HG02763 (cell line): ENCODE measurements around the gene SELENOS.

Source experiments
- ATAC-seq: cut with Tn5 transposase; IDR thresholded peaks from one replicate; pipeline ENCODE4 v1.9.1; 2021; ENCODE audit warnings: mild to moderate bottlenecking, moderate library complexity; ENCODE audit not compliant: unreplicated experiment

SELENOS gene

GRCh38 chr15:101251830-101252820 lies 25.2 kb downstream of the SELENOS start, which contains the start of gene CHSY1:
Gene CHSY1 (minus strand): TSS chr15:101252048. CDS start chr15:101251456, 592 bp downstream.
- ATAC-seq: peak; percentile 77

DNA sequence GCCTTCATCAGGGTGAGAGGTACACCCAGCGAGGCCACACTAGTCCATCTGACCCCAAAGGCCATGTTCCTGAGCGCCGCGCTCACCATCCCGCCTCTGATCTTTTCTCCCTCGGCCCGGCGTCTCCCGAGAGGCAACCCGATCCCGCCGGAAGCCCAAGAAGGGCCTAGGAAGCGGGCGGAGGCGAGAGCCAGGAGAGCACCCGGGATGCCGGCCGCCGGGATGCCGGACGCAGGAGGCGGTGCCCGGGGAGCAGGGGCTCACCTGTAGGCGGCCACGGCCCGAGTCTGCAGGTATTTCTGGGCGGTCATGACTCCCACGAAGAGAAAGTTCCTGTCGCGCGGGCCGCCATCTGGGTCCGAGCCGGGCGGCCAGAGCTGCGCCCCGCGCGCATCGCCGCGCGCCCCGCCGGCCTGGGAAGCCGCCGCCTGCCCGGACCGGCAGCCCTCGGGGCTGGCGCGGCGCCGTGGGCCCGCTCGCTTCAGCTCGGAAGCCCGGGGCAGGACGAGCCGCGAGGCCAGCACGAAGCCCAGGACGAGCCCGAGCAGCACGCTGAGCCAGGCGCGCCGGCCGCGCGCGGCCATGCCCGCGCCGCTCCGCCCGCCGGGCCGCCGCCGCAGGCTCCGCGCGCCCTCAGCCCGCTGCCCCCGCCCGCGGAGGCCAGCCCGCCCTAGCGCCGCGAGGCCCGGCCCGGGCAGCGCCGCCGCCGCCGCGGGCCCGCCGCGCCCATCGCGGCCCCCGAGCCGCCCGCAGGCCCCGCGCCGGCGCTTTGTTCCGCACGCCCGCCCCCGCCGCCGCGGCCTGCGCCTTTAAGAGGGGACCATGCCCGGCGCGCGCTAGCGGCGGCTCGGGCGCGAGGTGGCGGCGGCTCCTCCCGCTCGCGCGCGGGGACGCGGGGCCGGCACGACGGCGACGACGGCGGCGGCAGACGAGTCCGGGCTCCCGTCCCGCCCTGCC lies 26.1 kb downstream of the SELENOS start:
- ATAC-seq: peak; percentile 29

DNA sequence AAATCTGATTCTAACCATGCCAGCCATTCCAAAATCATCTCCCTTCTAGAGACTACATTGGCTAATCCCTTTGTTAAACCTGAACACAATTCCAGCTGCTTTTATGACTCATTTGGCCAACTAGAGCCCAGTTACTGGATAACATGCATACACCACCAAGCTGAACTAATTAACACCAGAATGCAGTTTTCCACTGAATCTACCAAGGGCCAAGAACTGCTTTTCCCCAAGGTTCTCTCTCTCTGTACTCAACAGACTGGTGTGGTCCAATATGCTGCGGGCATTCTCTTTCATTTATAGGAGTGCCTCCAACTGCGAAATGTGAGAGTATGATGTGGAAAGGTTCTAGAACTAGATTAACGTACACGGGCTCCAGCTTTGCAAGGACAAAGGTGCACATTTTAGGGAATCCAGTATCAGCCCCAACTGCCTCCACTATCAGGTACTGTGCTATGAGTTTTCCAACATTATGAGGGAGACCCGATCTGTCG lies 26.9 kb downstream of the SELENOS start:
- no peak for ATAC-seq

DNA sequence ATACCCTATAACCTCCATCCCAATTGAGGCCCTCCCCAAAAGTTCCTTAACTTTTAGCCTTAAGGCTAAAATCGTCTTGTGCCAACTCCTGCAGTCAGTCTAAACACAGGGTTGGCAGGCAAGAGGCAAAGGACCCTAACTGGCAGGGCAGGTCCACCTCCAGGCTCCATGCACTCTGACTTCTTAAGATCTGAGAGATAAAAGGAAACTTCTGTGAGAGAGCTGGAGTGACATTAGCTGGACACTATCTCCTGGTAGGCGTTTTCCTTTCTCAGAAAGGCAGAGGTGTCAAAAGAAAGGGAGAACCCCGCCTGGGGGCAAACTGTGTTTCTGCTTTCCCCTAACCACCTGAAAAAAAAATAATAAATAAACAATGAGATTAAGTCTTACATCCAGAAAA lies 29.0 kb downstream of the SELENOS start:
- ATAC-seq: no peak

GRCh38 chr15:101246824-101247745 lies 30.2 kb downstream of the SELENOS start:
- no peak for ATAC-seq

GRCh38 chr15:101246391-101246790 lies 30.9 kb downstream of the SELENOS start:
- no peak for ATAC-seq

DNA sequence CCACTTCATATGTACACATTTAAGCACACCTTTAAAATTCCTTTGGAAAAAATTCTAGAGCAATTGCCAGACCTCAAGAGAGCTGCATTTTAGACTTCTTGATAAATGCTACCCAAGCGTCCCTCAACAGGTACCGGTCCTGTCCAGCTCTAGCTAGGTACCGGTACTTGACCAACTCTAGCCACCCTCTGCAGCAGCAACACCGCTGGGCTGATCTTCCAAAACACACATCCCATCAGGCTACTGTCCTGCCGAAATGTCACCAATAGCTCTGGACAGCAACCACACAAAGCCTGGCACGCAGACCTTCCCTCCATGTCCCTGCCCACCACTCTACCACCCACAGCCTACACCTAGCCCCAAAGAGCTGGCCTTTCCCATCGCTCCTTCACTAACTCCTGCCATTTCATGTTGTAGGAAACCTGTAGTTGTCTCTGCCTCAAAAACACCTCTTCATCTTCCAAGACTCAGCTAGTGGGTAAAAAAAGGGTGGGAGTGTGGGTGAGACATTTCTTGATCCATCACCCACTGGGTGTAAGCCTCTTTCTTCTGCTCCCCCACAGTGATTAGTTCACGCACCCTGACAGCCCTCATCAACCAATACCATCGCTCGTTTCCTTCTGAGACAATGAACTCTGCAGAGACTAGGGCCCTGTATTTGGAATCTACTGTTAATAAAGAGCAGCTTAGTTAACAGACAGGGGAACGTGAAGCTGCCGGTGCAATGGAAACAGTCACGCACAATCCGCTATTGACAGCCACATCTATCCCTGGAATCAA lies 32.2 kb downstream of the SELENOS start:
- no peak for ATAC-seq

GRCh38 chr15:101244036-101244781 lies 33.1 kb downstream of the SELENOS start:
- ATAC-seq: no peak

- no peak for ATAC-seq
These were observed 33.9 kb downstream of the SELENOS start for GRCh38 chr15:101243420-101243819.

DNA sequence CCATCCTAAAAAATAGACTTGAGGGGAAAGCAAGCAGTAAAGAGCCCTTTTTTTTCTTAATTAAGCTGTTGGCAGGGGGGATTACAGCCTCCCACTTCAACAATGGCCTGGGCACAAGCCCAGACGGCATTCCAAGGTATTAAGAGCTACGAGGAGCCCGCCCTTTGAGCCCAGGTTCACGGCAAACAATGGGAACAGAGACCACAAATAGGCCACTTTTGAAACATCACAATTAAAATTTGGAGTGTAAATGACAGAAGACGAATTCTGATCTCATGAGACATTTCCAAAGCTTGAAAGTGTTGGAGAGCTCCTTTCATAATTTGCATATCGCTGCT lies 34.3 kb downstream of the SELENOS start:
- no peak for ATAC-seq

DNA sequence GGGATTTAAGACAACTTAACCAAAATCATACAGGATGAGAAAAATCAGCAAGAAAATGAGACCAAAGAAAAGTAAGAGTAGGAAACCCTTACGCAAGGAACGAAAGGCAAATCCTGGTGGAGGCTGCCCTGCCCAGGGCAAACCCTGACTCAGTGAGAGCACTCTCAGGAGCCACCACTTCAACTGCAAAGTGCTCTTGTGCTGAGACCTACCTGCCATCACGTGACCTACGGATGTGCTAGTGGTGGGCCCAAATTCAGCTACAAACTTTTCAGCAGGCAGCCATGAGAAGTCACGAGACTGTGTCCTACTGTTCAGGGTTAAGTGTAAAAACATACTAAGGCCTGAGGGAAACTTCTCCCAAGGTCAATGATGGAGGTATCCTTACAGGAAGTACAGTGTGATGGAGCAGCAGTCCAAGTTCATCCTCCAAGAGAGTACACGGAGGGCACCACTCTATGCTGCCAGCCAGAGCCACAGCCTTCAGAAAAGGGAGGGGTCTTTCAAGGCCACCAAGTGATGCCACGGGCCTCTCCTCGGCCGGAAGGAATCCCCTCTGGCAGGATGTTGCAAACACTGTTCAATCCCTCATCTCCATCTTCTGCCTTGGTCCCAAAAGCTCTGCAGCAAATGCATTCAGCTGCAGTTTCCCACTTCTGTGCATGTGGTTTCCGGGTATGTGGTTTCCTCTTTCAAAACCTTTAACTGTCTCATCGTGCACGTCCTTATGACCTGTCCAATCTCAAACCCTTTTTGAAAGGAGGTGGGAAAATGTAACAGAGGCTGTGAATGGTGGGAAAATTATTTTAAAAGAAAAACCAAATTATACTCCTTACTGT lies 34.9 kb downstream of the SELENOS start:
- peak; percentile 70 for ATAC-seq

- ATAC-seq: no peak
These were observed 36.9 kb downstream of the SELENOS start for GRCh38 chr15:101240358-101240757.

DNA sequence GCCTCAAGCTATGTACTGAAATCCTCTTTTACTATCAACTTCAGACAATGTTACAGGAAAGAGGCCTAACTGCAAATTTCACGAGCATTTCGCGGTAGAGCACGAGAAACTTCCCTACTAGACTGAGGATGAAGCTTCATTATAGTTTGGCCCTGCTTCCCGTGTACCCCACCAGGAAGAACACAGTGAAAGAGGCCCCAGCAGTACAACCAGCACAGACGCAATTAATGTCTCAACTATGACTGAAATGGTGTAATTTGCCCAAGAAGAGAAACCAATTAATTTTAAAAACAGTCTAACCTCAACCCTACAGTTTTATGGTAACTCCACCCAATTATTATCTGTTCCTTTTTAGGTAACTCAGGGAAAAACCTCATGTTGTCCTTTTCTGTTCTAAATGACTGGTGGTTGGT lies 37.6 kb downstream of the SELENOS start:
- ATAC-seq: no peak

DNA sequence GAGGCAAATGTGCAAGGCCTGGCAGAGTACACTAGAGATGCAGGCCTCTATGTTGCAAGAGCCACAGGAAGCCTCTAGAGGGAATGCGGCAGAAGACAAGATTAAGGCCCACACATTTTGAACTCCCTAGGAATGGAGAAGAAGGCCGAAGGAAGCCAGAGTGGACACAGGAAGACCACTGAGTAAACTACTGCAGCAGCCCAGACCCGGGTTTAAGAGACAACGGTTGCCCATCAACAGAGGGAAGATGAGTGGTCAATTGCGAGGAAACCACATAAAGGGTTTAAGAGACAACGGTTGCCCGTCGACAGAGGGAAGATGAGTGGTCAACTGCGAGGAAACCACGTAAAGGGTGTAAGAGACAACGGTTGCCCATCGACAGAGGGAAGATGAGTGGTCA lies 40.0 kb downstream of the SELENOS start:
- ATAC-seq: no peak

DNA sequence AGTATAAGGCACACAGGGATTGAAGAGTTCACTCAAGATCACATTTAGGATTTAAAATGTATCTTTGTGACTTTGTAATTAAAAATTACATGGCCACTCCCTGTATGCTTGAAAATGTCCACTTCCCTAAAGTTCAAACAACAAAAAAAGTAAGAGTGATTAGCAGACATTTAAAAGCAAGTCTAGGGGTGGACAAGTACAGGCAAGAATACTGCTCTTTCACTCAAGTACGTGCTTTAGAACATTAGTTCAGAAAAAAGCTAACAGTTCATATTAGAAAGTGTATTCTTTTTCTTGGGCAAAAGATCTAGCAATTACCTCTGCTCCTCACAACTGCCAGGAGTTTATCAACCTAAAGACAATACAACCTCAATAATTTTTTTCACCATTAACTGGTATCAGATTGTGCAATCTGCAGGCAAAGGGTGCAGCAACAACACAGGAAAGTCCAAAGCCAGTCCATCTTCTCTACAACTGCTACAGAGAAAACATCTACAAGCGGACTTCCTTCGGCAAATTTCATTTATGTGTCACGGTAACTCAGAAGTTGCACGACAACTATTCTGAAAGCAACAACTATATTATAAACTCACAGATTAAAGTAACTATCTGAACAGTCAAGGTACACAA lies 43.5 kb downstream of the SELENOS start:
- no peak for ATAC-seq

DNA sequence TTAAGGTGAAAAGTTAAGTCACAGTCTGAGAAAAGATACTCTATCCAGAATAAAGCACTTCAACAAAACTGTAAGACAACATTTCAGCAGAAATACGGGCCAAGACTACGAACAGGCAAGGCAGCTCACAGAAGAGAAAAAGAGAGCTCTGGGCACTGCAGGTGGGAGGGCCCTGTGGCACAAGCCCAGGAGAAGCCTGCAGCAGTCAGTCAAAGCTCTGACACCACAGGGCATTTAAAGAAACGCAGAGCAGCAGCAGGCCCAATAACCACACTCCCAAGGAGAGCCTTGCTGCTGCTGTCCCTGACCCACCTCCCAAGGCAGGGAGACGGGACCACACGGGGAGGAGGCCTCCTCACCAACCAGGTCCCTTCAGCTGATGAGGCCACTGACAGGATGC lies 44.6 kb downstream of the SELENOS start:
- no peak for ATAC-seq

- no peak for ATAC-seq
These were observed 49.0 kb downstream of the SELENOS start for GRCh38 chr15:101228313-101228712.
